B cell (primary cell): ENCODE results near the gene MSL1. TPM values are rescaled to one million over a fixed set of nuclear protein-coding genes. Genes with fewer than 3 reads are reported as not detected.

Experiments
- ATAC-seq: fragments of 200-7000 bp; cut with Tn5 transposase; one replicate; pipeline ENCODE4 v1.10.0; 2021; ENCODE audit warnings: low read depth, mild to moderate bottlenecking, moderate number of reproducible peaks, moderate library complexity
- CTCF ChIA-PET: fragments of 350-600 bp; sonication (Branson Sonifier 250); formaldehyde crosslinking; loops from one replicate; lab custom pipeline; 2021; ENCODE audit warnings: antibody characterized with exemption, inconsistent platforms; lab: Charles Lee
- POLR2A ChIA-PET: fragments of 350-600 bp; sonication (Branson Sonifier 250); formaldehyde crosslinking; loops from one replicate; lab custom pipeline; 2021; ENCODE audit warnings: antibody characterized with exemption; lab: Charles Lee
- DNase-seq: peaks from one replicate; pipeline ENCODE4 v3.0.0; 2013
- H2AFZ ChIP-seq: 2 replicates; pipeline ENCODE4 v1.6.1; 2012; ENCODE audit warnings: mild to moderate bottlenecking, low read depth, low read length; ENCODE audit not compliant: insufficient read depth, poor library complexity, severe bottlenecking
- H3K27ac ChIP-seq, 2 donors: 1 replicate in 1 of 2; 2 replicates in 1 of 2; pipeline ENCODE4 v1.5.1; 2012 to 2013; ENCODE audit warnings: low read length in 2 of 2, mild to moderate bottlenecking in 2 of 2, moderate library complexity in 1 of 2
- H3K27me3 ChIP-seq, 4 experiments: fragments of 200-600 bp in 1 of 4; sonication (generic) in 1 of 4; replicated peaks in 1 of 4; 1 replicate in 2 of 4; 2 replicates in 2 of 4; pipeline versions ENCODE4 v1.6.1 to v1.7.0; 2013 to 2016; ENCODE audit warnings: low read length in 3 of 4, mild to moderate bottlenecking in 2 of 4, mixed read lengths in 1 of 4, moderate library complexity in 1 of 4; ENCODE audit not compliant: insufficient read depth in 4 of 4, control insufficient read depth in 3 of 4; ENCODE audit errors: control extremely low read depth in 1 of 4
- H3K36me3 ChIP-seq, 2 experiments: replicated peaks in 1 of 2; 1 replicate in 1 of 2; 2 replicates in 1 of 2; pipeline versions ENCODE4 v1.6.1 to v1.7.1; 2013; ENCODE audit warnings: low read length in 1 of 2; ENCODE audit not compliant: insufficient read depth in 2 of 2, control insufficient read depth in 1 of 2; ENCODE audit errors: control extremely low read depth in 1 of 2, extremely low read depth in 1 of 2
- H3K4me1 ChIP-seq, 2 donors: fragments of 200-600 bp in 1 of 2; sonication (generic) in 1 of 2; 1 replicate in 1 of 2; 2 replicates in 1 of 2; pipeline versions ENCODE4 v1.5.1 to v1.6.1; 2013 to 2017; ENCODE audit warnings: low read length in 2 of 2; ENCODE audit not compliant: control insufficient read depth in 2 of 2, insufficient read depth in 2 of 2
- H3K4me2 ChIP-seq: replicated peaks from 2 replicates; pipeline ENCODE3; 2012; ENCODE audit warnings: mild to moderate bottlenecking, low read depth, low read length; ENCODE audit not compliant: poor library complexity, severe bottlenecking
- H3K4me3 ChIP-seq, 5 experiments: fragments of 200-600 bp in 1 of 5; sonication (generic) in 1 of 5; 1 replicate in 3 of 5; 2 replicates in 2 of 5; pipeline versions ENCODE4 v1.5.1 to v1.7.0; 2011 to 2016; ENCODE audit warnings: low read length in 4 of 5, mild to moderate bottlenecking in 4 of 5, low read depth in 2 of 5, control low read depth in 1 of 5, moderate library complexity in 1 of 5; ENCODE audit not compliant: insufficient read depth in 1 of 5; ENCODE audit errors: control extremely low read depth in 1 of 5, extremely low read depth in 1 of 5
- H3K79me2 ChIP-seq: fragments of 200-600 bp; sonication (generic); one replicate; pipeline ENCODE4 v1.6.0; 2016; ENCODE audit warnings: low read length; ENCODE audit not compliant: control insufficient read depth, insufficient read depth
- H3K9ac ChIP-seq: fragments of 200-600 bp; sonication (generic); 2 replicates; pipeline ENCODE4 v1.6.1; 2017; ENCODE audit warnings: mild to moderate bottlenecking, low read length, moderate library complexity
- H3K9me3 ChIP-seq, 3 donors: one replicate each; pipeline versions ENCODE4 v1.6.1 to v1.7.1; 2013; ENCODE audit warnings: low read length in 2 of 3; ENCODE audit not compliant: control insufficient read depth in 2 of 3, insufficient read depth in 1 of 3; ENCODE audit errors: control extremely low read depth in 1 of 3
- H4K20me1 ChIP-seq: 2 replicates; pipeline ENCODE4 v1.6.0; 2012; ENCODE audit warnings: mild to moderate bottlenecking, low read length; ENCODE audit not compliant: insufficient read depth, control insufficient read depth, poor library complexity, severe bottlenecking
- H3K27ac Mint-ChIP-seq: one replicate; pipeline ENCODE4 v1.8.0; 2021; ENCODE audit warnings: mixed read lengths
- H3K27me3 Mint-ChIP-seq: one replicate; pipeline ENCODE4 v1.8.0; 2021; ENCODE audit warnings: mixed read lengths
- H3K4me1 Mint-ChIP-seq: one replicate; pipeline ENCODE4 v1.8.0; 2021; ENCODE audit warnings: mixed read lengths
- H3K4me3 Mint-ChIP-seq: one replicate; pipeline ENCODE4 v1.8.0; 2021; ENCODE audit warnings: mixed read lengths
- H3K9me3 Mint-ChIP-seq: one replicate; pipeline ENCODE4 v1.8.0; 2022; ENCODE audit warnings: mixed read lengths; ENCODE audit not compliant: insufficient read depth
- EZH2 ChIP-seq: IDR thresholded peaks from 2 replicates; pipeline ENCODE4 v1.6.1; 2012; ENCODE audit warnings: borderline replicate concordance, low read depth, mild to moderate bottlenecking, moderate library complexity, low read length; ENCODE audit not compliant: insufficient read depth, poor library complexity, severe bottlenecking
- WGBS: methylation state at CpG from one replicate; pipeline ENCODE4 v1.1.5; 2013; ENCODE audit warnings: missing lambda C conversion rate; ENCODE audit not compliant: insufficient coverage; 5-methylcytosine and 5-hydroxymethylcytosine counted together
- intact Hi-C: fragments of 100-400 bp; cut with micrococcal nuclease; formaldehyde crosslinking; loops from one replicate; pipeline ENCODE4 v1.10.0; 2022
- polyA plus RNA-seq: library from polyadenylated mRNA; depleted of rRNA; stranded (reverse); fragments of >200 nt; gene quantifications from 2 replicates; pipeline ENCODE4 v1.2.3, GENCODE V29; 2012
- total RNA-seq, 2 donors: library from RNA; stranded (reverse); fragments of 120-200 nt in 1 of 2; gene quantifications; 1 replicate in 1 of 2; 2 replicates in 1 of 2; pipeline versions ENCODE4 v1.2.3 to v1.2.4, GENCODE V29; 2013 to 2022
- TF ChIP-seq, protein P1 (sequence below): fragments of 200-600 bp; IDR thresholded peaks from one replicate; pipeline ENCODE4 v1.8.0; 2022; ENCODE audit warnings: antibody characterized with exemption, mild to moderate bottlenecking

The MSL1 gene
- total and polyA plus RNA-seq, 2 donors (not counting 1 experiment from before 2014, with no cell fraction given), result 80.1 to 129 TPM

GRCh38 chr17:40097087-40097486 is 24.7 kb upstream of the MSL1 start:
- ChIA-PET CTCF (interaction anchor here (1.2 to 7.7 kb wide), 7 partner anchors 12 to 34 kb away, joined by 3 to 111 read pairs (median 19); partner anchors contain the start of gene THRA), POLR2A (interaction anchor here (1.0 to 3.7 kb wide), 2 partner anchors 23 to 25 kb away, joined by 8 to 19 read pairs; partner anchors contain the start of gene MSL1)
- Histone ChIP-seq H3K9me3 (peaks cover 0 to 14% (median 0%) of the 10 kb centered on the region in 3 donors), H3K27me3 (no peaks in the 10 kb centered on the region), H2AFZ (no peak overlapping the region), H3K27ac (peak overlapping the region; percentile 92 to 93), H3K4me2 (peak overlapping the region; percentile 90), H3K79me2 (no peaks in the 10 kb centered on the region), H4K20me1 (no peaks in the 10 kb centered on the region), H3K4me1 (peaks cover 53 to 71% of the 10 kb centered on the region in 2 donors), H3K4me3 (peak overlapping the region in 2 of 5 experiments; percentile 35 to 46), H3K9ac (peak overlapping the region; percentile 39), H3K36me3 (peaks cover 0 to 38% of the 10 kb centered on the region in 2 experiments)
- intact Hi-C loops, result no loop called here
- TF ChIP-seq, protein P1, sequence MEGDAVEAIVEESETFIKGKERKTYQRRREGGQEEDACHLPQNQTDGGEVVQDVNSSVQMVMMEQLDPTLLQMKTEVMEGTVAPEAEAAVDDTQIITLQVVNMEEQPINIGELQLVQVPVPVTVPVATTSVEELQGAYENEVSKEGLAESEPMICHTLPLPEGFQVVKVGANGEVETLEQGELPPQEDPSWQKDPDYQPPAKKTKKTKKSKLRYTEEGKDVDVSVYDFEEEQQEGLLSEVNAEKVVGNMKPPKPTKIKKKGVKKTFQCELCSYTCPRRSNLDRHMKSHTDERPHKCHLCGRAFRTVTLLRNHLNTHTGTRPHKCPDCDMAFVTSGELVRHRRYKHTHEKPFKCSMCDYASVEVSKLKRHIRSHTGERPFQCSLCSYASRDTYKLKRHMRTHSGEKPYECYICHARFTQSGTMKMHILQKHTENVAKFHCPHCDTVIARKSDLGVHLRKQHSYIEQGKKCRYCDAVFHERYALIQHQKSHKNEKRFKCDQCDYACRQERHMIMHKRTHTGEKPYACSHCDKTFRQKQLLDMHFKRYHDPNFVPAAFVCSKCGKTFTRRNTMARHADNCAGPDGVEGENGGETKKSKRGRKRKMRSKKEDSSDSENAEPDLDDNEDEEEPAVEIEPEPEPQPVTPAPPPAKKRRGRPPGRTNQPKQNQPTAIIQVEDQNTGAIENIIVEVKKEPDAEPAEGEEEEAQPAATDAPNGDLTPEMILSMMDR, result no peak
- no peak for TF ChIP-seq EZH2
- Mint-ChIP-seq H3K27ac (peak overlapping the region; percentile 89), H3K4me3 (peak overlapping the region; percentile 77), H3K9me3 (no peaks in the 10 kb centered on the region), H3K27me3 (no peaks in the 10 kb centered on the region), H3K4me1 (peaks cover 77% of the 10 kb centered on the region)
- WGBS, result 96% methylated on average over 8 of the region's 10 CpGs
- ATAC-seq, result no peak
- DNase-seq, result no peak
